NCI-H748 (cell line): ENCODE data around the gene FAM170B.

Source experiments
- DNase-seq: peaks from one replicate; lab custom pipeline; 2025; ENCODE audit not compliant: unreplicated experiment; lab: John Stamatoyannopoulos, UW

The FAM170B gene

DNA sequence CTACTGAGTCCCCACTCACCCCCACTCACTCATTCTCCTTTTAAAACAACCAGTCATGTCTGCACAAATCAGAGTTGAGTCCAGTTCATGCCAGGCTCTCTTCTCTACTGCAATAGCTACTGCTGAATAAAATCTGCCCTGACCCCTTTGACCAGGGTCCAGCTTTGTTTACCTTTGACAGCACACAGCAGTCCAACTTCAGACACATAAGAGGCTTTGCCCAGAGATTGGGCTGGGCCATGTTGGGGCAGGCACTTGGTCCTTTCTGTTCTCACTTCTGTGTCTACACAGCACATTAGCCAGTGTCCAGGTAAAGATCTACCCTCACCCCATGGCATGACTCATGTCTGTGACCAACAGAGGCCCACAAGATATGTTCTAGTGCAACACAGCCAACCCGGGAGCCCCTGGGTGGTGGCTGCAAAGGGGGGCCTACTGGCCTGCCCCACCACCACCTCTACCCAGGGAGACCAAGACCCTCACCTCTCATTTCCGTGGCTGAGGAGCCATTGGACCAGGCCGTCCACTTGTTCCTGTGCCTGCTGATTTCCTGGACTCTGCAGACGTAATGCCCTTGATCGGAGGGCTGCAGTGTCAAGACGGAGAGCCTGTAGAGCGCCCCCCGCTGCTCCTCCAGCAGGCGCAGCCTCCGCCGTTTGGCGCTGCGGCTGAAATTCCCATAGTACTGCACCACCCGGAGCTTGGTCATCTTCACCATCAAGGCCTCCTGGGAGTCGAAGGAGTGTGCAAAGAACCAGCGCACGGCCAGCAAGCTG is 26.5 kb downstream of the FAM170B start:
- DNase-seq, result no peak

DNA sequence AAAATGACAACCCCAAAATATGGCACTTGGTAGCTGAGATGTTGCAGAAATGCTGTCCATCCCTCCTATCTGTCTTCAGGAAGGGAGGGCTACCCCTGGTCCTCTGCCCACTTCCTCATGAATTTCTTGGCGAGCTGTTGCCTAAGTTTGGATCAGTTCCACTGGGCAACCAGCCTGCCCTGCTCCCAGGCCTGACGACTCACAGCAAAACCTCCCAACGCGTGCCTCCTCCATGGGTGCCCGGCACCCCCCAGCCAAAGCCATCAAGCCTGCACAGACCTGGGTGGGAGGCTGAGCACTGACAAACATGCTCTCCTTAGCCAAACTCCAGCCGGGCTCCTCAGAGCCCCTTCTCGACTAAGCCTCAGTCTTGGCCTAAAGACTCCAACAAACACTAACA is 27.4 kb downstream of the FAM170B start:
- no peak for DNase-seq

DNA sequence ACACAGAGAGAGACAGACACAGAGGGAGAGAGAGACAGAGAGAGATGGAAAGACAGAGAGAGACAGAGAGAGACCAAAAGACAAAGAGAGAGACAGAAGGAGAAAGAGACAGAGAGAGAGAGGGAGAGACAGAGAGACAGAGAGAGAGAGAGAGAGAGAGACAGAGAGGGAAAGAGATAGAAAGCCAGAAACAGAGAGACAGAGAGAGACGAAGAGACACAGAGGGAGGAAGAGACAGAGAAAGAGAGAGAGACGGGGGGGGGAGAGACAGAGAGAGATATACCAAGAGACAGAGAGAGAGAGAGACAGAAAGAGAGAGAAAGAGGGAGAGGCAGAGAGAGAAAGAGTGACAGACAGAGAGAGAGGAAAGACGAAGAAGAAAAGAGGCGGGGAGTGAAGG is 28.7 kb downstream of the FAM170B start:
- no peak for DNase-seq

DNA sequence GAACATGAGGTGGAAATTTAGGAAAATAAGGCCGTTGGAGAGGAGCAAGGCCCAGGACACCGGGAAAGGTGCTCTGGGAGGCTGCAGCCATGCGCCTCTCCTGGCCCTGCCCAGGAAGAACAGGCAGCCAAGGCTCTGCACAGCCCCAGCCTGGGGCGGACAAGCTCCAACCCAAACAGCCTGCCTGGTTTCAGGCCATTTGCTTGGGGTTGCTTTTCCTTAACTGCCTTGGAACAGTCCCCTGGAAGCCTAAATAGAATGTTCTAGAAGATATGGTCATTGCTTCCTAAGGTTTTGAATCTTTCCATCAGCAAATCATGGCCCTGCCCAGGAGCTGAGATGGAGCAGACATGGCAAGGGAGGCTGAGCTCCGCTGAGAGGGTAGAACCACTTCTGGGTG is 29.5 kb downstream of the FAM170B start:
- DNase-seq, result no peak

DNA sequence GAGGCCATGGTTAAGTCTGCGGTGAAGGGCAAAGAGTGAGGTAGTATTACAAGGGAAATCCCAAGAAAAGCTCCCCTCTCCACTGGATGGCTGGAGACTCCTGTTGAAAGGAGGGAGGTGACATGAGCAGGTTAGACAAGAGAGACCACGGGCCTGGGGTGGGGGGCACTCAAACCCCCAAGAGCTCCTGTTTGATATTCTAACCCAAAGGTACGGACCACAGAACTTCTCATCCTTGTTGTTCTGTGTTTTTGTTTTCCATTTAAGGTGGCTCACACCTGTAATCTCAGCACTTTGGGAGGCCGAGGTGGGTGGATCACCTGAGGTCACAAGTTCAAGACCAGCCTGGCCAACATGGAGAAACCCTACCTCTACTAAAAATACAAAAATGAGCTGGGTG is 30.1 kb downstream of the FAM170B start:
- no peak for DNase-seq

DNA sequence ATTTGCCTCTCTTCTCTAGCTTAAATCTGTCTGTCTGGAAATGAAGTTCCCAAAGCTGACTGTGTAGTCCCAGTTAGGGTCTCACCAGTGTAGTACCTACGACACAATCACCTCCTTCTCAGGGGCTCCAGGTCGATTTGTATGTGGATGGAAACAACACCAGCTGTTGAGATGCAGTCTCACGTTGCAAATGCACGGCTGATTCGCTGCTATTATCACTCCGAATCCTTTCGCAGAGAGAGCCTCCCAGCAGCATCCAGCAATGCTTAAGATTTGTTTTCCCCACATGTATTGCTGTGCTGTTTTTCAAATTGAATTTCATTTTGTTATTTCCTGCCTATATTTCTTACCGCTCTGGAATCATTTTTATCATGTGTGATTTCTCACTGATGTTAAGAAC is 34.8 kb downstream of the FAM170B start:
- DNase-seq, result no peak

DNA sequence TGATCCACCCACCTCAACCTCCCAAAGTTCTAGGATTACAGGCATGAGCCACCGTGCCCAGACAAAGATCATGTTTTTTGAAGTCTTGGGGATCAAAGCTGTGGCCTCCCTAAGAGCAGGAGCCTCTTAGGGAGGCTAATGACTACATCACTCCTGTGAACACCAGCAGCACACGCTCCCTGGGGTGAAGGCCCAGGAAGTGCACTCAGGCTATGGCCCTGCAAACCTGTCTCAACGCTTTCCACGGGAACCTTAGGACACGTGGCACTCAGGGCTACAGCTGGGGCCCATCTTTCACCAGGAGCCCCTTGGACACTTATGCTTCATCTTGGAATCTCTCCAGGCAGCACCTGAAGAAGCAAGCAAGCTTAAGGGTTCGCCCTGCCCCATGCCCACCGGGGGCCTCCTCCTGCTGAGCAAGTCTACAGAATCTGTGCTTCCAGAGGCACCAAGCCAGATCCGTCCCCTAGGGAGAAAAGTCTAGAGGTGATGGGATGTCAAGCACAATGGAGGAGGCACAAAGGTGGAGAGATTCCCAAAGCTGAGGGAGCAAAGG is 36.9 kb downstream of the FAM170B start:
- DNase-seq, result no peak

DNA sequence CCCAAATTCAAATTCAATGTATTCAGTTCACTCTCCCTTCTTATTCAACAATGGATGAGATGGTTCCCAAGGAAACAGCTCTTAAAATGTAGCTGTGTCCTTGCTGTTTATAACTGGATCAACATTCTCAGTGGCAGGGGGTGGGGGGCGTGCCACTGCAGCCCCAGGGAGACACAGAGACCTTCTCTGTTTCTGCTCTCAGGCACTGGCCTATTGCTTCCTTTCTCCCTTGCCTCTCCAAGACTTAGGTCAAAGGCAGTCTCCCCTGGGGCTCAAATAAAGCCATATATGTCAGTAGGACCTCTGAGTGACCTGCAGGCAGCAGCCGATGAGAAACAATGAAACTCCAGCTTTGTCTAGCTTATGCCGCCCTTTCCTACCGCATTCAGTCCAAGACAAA is 39.2 kb downstream of the FAM170B start:
- no peak for DNase-seq

DNA sequence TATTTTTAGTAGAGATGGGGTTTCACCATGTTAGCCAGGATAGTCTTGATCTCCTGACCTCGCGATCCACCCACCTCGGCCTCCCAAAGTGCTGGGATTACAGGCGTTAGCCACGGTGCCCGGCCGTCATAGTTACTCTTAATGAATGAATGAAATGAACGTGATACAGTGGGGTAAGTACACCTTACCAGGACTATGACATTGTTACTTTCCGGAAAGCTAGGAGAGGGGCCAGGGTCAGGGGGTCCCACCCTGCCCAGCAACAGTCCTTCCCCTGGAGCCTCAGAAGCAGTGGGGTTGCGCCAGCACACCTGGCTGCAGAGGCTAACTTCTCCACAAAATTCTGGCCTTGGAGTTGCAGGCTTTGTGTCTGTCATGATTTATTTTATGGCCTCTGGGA is 39.9 kb downstream of the FAM170B start:
- no peak for DNase-seq

DNA sequence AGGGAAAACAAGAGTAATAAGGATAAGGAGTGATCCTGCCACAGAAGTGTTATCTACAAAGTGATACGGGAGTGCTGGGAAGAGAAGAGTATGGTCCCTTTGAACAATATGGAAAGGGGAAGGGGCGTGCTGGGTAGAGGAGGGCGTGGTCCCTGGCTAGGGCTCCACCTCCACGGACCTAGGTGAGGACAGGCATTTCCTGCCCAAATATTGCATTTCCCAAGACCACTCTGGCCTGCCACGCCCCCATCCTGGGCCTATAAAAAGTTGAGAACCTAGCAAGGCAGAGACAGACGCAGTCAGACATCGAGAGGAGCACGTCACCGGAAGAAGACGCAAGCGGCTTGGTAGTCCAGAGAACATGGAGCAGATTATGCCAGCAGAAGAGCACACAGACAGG is 41.3 kb downstream of the FAM170B start:
- DNase-seq, result no peak

DNA sequence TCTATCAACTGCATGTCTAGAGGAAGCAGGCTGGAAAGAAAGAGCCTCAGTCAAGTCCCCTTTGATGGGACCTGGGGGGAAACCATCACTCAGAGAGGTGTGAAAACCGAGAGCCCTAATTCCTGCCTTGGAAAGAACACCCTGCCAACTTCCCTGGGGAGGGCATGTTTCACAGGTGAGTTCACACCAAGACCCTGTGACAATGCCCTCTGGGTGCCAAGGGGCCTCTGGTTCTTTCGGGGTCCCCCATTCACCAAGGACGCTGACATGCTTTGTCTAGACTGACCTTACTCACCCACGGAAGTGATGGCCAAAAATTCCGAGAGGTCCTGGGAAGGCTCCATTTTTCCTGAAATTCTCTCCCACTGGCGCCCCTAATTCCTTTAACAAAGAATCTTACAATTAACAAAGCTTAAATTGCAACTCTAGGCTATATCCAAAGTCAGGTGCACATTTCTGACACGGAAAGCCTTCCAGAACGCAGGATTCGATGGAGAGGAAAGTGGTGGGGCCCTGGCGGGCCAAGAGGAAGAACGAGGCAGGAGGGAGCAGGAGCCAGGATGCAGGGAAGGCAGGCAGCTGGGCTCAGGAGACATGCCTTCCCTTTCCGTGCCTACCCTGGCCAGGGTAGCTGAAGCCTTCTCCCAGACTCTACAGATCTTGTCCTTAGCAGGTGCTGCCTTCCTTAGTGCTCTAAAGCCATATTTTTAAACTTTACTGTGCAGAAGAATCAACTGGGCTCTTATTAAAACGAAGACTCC is 42.2 kb downstream of the FAM170B start:
- no peak for DNase-seq

DNA sequence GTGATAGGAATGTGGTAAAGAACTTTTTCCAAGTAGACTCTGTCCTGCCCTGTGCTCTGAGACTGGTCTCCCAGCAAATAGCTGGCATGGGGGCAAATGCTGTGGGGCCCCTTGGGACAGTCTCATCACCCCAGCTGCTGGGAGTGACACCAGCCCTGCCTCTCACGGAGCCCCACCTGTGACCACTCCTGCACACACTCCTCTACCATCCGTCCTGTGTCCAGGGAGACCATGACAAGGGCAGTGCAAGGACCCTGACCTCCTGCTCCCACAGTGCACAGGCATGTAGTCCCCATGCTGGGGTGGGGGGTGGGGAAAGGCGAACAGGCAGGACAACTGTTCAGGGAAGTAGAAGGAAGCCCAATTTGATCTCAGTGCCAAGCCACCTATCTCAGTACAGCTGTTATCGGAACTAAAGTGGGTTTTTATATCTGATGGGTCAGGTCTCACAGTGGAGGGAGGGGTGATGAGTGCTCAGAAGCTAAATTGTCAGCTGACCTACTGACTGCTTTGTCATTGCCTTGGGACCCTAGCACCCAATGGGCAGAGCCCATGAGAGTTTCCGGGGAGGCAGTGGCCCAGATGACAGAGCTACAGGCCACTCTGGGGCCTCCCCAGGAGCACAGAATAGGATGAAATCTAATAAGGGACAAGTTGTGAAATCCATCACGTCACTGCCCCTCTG is 43.0 kb downstream of the FAM170B start:
- DNase-seq, result no peak

DNA sequence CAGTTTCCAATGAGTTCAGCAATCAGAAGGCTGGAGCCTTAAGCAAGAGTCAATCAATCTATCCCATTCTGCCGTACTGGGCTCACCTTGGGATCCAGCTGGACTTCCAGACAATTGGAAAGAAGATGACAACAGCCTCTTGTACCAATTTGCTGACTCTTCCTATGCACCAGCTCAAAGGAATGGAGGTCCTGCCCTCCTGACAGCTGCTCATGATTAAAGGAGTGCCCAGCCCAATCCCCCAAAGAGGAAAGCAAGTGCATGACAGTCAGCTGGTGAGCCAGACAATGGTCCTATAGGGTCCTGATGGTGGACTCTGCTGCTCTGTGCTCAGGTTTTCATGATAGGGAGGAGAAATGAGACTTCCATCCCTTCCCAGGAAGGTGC is 43.6 kb downstream of the FAM170B start:
- DNase-seq, result no peak

DNA sequence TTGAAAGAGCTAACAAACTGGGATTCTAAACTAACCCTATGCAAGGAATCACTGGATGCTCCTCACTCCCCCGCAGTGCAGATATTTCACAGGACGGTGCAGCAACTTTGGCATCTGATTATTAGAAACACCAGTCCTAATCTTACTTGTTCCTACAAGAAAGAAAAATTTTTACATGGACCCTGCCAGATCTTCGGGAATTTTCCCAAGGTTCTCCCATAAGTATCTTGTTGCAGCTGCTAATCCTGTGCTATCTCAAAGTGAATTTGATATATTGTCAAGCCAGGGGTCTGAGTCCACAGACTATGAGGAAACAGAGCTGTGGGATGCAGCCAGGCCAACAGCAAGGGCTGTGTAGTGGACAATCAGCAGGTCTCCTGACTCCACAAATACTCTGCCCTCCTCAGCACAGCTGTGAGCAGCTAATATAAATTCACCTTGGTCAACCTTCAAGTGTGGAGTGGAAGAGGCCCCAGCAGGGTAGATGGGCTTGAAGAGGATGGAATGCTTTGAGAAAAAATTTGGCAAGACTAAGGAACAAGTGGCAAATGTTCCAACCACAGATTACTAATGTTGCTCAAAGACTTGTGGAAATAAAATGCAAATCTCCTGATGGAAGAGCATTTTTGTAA is 44.1 kb downstream of the FAM170B start:
- DNase-seq, result no peak

DNA sequence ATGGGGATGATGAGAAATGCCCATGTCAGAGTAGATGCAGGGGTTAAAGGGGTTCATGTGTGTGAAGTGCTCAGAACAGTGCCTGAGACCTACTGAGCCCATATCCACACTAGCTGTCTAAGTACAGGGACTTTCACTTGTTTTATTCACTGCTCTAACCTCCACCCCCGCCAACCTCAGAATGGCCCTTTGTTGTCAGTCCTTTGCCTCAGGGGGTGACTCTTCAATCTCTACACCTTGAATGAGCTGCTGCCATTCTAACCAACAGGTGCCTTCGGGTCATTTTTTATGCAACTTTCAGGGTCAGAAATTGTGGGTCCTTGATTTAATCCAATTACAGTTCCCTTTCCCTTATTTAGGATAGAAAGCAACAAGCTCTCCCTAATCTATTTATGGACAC is 44.7 kb downstream of the FAM170B start:
- no peak for DNase-seq

DNA sequence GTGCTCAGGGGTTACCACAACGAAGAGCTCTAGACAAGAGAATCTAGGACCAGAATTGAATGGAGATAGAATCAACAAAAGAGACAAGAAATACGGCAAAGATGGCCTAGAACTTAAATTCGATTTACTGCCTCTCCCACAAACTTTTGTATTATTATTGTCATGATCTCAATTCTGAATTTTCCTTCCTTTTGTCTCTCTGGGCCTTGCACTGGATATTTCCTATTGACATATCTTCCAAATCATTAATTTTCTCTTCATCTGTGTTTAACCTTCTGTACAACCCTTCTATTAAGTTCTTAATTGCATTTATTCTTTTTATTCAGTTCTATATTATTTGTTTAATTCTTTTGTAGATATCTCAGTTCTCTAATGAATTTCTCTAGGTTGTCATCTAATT is 46.9 kb downstream of the FAM170B start:
- no peak for DNase-seq

DNA sequence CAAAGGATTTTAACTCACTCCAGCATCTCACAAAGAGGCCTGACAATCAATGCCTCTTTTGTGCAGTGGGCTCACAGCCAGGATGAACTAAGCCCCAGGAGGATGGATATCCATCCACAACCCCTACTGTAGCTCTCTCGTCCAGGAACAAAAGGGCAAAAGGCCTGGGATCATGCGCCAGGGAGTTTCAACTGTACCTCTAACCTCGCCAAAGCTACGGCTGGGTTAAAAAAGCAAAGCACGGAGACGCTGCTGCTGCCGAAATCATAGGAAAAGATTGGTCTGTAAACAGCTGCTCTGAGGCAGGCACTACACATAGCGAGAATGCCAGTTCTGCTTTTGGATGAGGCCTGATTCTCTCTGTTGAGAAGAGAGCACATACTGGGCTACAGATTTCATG is 50.6 kb downstream of the FAM170B start:
- DNase-seq, result no peak

DNA sequence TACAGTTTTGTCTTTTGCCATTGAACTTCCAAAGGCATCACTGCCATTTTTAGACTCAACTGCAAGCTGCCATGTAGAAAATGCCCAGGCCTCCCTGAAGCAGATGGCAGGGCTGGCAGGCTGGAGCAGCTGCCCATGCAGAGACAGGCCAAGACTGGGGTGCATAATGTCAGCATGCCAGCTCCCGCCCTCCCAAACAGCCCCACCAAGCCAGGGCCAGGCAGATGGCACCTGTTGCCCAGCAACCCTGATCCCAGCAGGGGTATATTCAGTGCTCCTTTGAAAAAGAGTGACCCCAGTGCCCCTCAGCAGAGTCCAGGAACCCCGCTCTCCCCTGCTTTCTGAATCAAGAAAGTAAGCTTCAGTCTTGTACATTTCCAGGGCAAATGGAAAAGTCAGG is 51.1 kb downstream of the FAM170B start:
- no peak for DNase-seq

DNA sequence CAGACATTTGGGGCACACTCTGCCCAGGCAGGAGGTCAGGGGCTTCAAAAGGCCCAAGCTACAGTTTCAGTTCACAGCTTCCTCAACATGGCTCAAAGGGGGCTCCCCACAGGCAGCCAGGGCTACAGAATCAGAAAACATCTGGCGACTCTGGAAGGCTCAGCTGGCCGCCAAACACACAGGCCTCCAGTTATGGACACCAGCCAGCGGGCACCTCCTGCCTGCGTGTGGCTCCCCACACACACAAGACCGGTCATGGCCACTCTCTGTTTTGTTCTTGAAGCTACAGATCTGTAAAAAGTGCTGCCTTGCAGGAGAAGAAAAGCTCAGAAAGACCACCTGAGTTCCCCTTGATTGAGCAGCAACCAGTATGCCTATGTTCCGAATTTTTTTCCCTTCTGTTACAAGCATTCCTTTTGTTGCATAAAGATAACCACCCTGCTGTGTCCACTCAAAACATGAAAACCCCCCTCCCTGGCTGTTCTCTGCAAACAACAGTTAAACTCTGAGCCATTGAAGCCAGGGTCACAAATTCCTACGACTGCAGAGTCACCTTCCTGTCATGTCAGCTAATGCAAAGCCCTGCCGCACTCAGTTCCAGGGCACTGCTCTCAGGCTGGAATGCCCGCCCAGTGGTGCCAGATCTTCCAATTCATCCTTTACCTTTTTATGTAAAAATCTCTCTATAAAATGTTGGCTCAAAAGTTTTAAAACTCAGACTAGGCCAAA is 52.1 kb downstream of the FAM170B start:
- no peak for DNase-seq
